Right lung (tissue), 10 donors: ENCODE results near the gene CS. TPM values are rescaled to one million over a fixed set of nuclear protein-coding genes. Genes with fewer than 3 reads are reported as not detected.
"Not testable (repeated sequence)": the region's sequence is repeated elsewhere in the genome, so short reads cannot be mapped to it uniquely, and the experiment has no call there.

Source experiments
- DNase-seq, 2 donors: peaks; one replicate each; pipeline ENCODE4 v3.0.0-alpha.2; 2013
- long read RNA-seq, 8 donors: transcript quantifications; one replicate each; lab custom pipeline, GENCODE V29; 2026
- polyA plus RNA-seq, 5 donors: library from polyadenylated mRNA; unstranded; fragments of 120-200 nt; gene quantifications; one replicate each; pipeline versions ENCODE4 v1.2.1 to v1.2.3, GENCODE V29; 2013; ENCODE audit warnings: inconsistent platforms in 1 of 5, low replicate concordance in 1 of 5; ENCODE audit not compliant: insufficient read length in 5 of 5, insufficient read depth in 1 of 5

The CS gene
- 100 to 1,000 TPM; 148 to 181 (median 158) TPM for polyA plus RNA-seq
- long read RNA-seq, donor 1, transcript CS-201 (11 exons, 2,975 nt): major isoform, 21 of 30 reads
- long read RNA-seq, donor 1, partial matches to known transcripts: 6 of 30 reads
- long read RNA-seq, donor 1, other reads (novel, unspliced or antisense): 0 of 30 reads
- long read RNA-seq, donor 2, transcript CS-201 (11 exons, 2,975 nt): major isoform, 19 of 19 reads
- long read RNA-seq, donor 2, partial matches to known transcripts: 0 of 19 reads
- long read RNA-seq, donor 2, other reads (novel, unspliced or antisense): 0 of 19 reads
- long read RNA-seq, donor 3, transcript CS-201 (11 exons, 2,975 nt): major isoform, 20 of 22 reads
- long read RNA-seq, donor 3, partial matches to known transcripts: 0 of 22 reads
- long read RNA-seq, donor 3, other reads (novel, unspliced or antisense): 0 of 22 reads
- long read RNA-seq, donor 4, transcript CS-201 (11 exons, 2,975 nt): major isoform, 18 of 28 reads
- long read RNA-seq, donor 4, partial matches to known transcripts: 7 of 28 reads
- long read RNA-seq, donor 4, other reads (novel, unspliced or antisense): 0 of 28 reads
- long read RNA-seq, donor 5, transcript CS-201 (11 exons, 2,975 nt): major isoform, 22 of 34 reads
- long read RNA-seq, donor 5, partial matches to known transcripts: 9 of 34 reads
- long read RNA-seq, donor 5, other reads (novel, unspliced or antisense): 0 of 34 reads
- long read RNA-seq, donor 6, transcript CS-201 (11 exons, 2,975 nt): major isoform, 31 of 38 reads
- long read RNA-seq, donor 6, partial matches to known transcripts: 6 of 38 reads
- long read RNA-seq, donor 6, other reads (novel, unspliced or antisense): 0 of 38 reads
- long read RNA-seq, donor 7, transcript CS-201 (11 exons, 2,975 nt): major isoform, 19 of 20 reads
- long read RNA-seq, donor 7, partial matches to known transcripts: 0 of 20 reads
- long read RNA-seq, donor 7, other reads (novel, unspliced or antisense): 0 of 20 reads
- long read RNA-seq, donor 8, transcript CS-201 (11 exons, 2,975 nt): major isoform, 6 of 10 reads
- long read RNA-seq, donor 8, partial matches to known transcripts: 0 of 10 reads
- long read RNA-seq, donor 8, other reads (novel, unspliced or antisense): 0 of 10 reads

GRCh38 chr12:56299853-56300643, at the start of gene CS:
Gene CS (minus strand): TSS chr12:56300330. CDS start chr12:56300201, 129 bp downstream.
- DNase-seq: peak; percentile 95 to 97

GRCh38 chr12:56348776-56349175, 48.6 kb upstream of the CS start:
- no peak for DNase-seq

- DNase-seq: not testable (repeated sequence)
These were observed 47.1 kb upstream of the CS start for GRCh38 chr12:56347255-56347654.

DNA sequence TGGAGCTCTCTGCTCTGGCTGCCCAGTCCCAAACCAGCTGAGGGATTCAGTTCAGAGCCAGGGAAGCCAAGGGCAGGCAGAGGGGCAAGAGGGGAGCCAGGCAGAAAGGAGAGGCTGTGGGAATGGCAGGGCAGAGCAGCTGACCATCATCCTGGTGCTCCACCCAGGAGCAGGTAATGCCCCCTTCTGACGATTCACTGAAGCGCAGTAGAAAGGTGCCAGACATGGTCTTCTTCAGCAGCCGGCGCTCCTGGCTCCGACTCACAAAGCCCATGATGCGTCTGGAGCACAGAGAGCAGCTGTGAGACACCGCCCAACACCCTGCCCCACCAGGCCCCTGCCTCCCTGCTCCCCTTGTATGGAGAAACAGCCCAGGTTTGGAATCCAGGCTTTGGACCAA, 46.5 kb upstream of the CS start:
- no peak for DNase-seq

- DNase-seq: not testable (repeated sequence)
These were observed 42.2 kb upstream of the CS start for GRCh38 chr12:56342290-56342689.

- DNase-seq: no peak
These were observed 41.5 kb upstream of the CS start for GRCh38 chr12:56341616-56342015.

DNA sequence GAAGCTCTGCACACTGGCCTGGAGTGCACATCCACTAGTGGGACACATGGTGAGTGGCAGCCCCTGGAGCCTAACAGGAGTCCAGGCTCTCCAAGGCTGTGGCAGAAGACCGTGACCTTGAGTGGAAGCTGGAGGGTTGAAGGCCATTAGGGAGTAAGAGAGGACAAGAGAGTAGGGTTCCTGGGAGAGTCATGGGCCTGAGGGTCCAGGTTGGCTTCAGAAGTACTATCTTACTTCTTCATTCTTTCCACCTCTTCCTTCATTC, 39.0 kb upstream of the CS start:
- no peak for DNase-seq

DNA sequence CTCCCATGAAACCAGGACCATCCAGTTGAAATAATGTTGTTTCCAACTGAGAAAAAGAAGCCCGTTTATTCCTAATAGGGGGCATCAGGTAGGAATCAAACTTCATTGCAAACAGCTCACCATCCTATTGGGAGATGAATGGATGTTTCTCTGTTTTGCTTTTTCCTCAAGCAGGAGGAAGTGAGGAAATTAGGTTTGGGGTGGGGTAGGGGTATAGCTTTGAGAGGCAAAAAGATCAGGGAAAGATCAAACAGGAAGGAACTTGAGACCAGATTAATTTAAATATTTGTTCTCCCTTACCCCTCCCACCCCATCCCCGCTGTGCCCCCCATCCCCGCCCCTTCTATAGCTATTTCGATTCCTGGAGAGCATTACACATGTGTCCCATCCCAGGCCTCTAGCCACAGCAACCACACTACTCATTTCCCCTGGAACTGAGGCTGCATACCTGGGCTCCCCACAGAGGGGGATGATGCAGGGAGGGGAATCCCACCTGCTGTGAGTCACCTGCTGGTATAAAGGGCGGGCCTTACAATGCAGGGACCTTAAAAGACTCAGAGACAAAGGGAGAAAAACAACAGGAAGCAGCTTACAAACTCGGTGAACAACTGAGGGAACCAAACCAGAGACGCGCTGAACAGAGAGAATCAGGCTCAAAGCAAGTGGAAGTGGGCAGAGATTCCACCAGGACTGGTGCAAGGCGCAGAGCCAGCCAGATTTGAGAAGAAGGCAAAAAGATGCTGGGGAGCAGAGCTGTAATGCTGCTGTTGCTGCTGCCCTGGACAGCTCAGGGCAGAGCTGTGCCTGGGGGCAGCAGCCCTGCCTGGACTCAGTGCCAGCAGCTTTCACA, 38.4 kb upstream of the CS start, which contains the start of gene IL23A:
TSS of gene IL23A (plus strand) at position 577 of the 850 bp plus-strand sequence. CDS start at position 738, 161 bp downstream.
- DNase-seq: no peak

DNA sequence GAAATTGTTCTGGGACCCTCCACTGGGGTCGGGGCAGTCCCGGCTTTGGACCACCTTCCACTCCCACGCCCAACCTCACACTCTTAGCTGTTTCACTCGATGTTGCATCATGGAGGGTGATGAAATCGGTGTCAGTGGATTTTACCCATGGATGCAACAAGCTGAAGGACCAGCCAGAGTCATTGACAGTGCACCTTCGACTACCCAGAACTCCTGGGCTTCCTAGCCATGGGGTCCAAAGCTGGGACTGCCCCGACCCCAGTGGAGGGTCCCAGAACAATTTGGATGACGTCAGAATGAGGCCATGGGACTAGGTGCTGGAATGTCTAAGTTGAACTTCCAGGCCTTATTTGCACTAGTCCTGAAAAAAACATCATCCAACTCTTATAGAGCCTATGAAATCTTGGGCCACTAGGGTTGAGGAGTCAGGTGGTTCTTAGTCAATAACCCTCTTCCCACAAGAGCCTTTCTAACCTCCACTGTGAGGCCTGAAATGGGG, 37.7 kb upstream of the CS start:
- no peak for DNase-seq

DNA sequence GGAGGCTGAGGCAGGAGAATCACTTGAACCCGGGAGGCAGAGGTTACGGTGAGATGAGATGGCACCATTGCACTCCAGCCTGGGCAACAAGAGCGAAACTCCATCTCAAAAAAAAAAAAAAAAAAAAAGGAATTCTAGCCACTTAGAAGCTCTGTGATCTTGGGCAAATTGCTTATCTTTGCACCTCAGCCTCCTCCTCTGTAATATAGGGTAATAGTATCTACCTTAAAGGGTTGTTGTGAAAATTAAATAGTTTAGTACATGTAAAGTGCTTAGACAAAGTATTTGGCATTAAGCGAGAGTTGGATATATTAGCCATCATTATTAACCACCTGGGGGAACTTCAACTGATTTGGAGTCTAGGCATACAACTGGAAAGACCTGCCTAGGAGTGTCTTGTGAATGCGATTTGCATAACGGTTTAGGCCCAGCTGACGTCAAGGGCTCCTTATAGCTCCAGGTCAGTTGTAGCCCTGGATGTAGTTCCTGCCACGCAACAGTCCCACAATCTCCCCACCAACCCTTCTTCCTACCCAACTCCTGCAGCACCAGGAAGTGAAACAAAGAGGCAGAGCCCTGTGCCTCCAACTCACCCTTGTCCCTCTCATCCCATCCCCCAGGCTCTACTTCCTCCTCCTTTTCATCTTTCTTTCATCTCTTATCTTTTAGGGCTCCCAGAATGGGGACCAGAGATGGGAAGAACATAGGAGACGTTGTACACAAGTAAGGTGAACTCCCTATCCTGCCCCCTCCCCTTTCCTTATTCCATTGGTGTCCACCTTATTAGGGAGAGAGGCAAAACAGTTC, 36.4 kb upstream of the CS start:
- no peak for DNase-seq

- not testable (repeated sequence) for DNase-seq
These were observed 35.4 kb upstream of the CS start for GRCh38 chr12:56335527-56335926.

- DNase-seq: no peak
These were observed 34.3 kb upstream of the CS start for GRCh38 chr12:56334490-56334793.

DNA sequence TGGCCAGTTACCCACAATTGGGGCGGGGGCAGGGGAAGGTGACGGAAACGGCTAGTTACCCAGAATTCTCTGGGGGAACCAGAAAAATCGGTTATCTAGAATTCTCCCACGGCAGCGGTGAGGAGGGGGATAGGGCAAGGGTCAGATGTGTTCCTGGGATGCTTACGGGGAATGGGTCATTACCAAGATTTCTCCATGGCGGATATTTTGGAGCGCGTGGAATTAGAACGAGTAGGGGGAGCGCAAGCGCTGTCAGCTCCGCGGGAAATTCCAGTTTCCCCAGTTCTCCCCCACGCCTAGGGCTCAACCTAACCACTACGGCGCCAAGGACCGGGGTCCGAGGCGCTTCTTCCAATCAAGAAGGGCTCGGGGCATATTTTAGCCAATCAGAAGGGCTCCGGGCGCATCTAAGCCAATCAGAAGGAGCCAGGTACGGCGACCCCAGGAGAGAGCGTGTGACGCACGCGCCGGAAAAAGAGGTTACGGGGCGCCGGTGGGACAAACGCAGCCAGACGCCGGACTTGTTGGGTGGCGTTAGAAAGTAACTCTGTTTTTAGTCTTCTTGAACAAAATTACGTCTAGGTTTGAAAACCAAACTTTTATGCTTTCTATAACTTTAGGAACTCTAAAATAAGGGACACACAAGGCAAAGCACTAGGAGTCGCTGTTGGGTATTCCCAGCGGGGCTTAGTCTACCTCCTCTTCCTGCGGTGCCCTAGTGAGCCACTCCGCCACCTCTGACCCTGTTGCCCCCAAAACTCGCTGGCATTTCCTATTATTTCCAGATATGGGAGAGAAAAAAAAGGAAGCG, 33.8 kb upstream of the CS start, which contains the start of gene PAN2:
TSS of gene PAN2 (minus strand) at position 322 of the 811 bp plus-strand sequence. CDS start 906 bp downstream, outside the sequence.
- peak; percentile 96 to 97 for DNase-seq

DNA sequence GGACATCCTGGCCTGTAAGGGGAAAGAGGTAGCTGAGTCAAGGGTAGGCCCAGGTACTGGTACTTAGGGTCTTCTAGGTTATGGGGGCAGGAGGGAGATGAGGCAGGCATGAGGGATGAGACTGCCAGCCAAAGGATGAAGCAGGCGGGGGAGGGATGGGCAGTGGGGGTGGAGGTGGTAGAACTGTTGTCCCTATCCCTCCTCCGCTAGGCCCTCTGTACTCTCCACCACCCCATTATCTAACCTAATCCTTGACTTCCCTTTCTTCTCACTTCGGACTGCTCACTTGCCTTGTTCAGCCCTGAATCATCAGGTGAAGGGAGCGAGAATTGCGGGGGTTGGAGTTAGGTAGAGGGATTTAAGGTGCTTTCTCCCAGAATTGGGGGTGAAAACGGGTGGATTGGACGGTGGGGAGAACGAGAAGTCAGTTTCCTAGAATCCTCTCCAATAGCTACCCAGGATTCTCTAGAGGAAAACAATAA, 33.1 kb upstream of the CS start:
- DNase-seq: no peak

GRCh38 chr12:56332512-56333196, 32.5 kb upstream of the CS start:
- DNase-seq: no peak

DNA sequence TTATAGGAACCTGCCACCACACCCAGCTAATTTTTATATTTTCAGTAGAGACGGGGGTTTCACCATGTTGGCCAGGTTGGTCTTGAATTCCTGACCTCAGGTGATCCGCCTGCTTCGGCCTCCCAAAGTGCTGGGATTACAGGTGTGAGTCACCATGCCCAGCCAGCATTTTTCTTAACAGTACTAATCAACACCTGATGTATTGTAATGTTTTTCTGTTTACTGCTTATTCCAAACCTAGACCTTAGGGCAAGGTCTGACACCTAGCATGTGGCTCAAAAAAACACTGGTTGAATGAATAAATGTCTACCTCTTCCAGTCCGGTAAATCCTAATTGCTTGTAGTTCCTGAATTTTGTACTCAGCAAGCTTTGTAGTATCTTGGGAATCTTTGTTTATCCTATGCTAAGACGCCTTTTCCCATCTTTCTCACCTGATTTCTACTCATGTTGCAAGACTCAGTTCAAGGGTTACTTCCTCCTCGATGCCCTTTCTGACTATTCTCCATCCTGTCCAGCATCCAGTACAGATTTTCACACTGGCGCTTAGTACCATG, 30.9 kb upstream of the CS start:
- no peak for DNase-seq

DNA sequence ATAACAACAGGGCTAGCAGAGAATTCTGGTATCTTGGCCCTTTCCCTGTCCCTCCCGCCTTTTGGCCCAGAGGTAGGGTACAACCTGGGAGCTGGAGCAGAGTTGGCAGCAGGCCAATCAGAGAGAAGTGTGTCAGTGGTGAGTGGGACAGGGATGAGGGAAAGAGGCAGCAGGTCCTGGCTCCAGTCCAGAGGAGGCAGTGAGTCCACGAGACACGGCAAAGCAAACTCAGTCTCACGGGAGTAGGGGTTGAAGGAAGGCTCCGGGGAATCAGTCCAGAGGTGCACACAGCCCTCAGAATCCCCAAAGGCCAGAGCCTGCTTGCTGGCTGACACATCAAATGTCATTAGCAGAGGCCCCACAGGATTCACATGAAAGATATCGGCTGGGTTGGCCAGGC, 26.4 kb upstream of the CS start:
- no peak for DNase-seq
